Measurements from ENCODE around the gene CCDC81.

GRCh38 chr11:86403458-86403857, 28.8 kb downstream of the CCDC81 start:
- TF ChIP-seq GABPA (IDR thresholded peaks at IDR 0.05; ENCODE audit: low read depth) (no peak), CTCF (IDR thresholded peaks at IDR 0.05; ENCODE audit: insufficient read depth, low read length) (no peak)
